K562 (cell line): ENCODE results near the gene NVL. TPM values are rescaled to one million over a fixed set of nuclear protein-coding genes. Genes with fewer than 3 reads are reported as not detected.

Experiments
- ARID3A ChIP-seq: IDR thresholded peaks from 2 replicates; pipeline ENCODE4 v1.6.1; 2012; ENCODE audit warnings: low read depth, low read length, improper control_type of control experiment, borderline replicate concordance
- ARID3B ChIP-seq: fragments of 250-450 bp; sonication (Bioruptor Pico); IDR thresholded peaks from 2 replicates; pipeline ENCODE4 v1.4.0; 2020; ENCODE audit warnings: borderline replicate concordance
- BCL6 ChIP-seq: fragments of 250-450 bp; sonication (Bioruptor Pico); IDR thresholded peaks from 2 replicates; pipeline ENCODE4 v1.4.0; 2020
- DIDO1 ChIP-seq: fragments of 450-650 bp; IDR thresholded peaks from 2 replicates; pipeline ENCODE4 v1.6.1; 2016; ENCODE audit warnings: low read depth, missing biosample characterization, missing genetic modification characterization
- E2F4 ChIP-seq: sonication (generic); formaldehyde crosslinking; IDR thresholded peaks from 2 replicates; pipeline ENCODE4 v1.8.0; 2022; ENCODE audit warnings: mild to moderate bottlenecking, low read depth, missing genetic modification reagents
- E2F6 ChIP-seq, 2 experiments: IDR thresholded peaks; 2 replicates each; pipeline ENCODE4 v1.6.1; 2011; ENCODE audit warnings: borderline replicate concordance in 1 of 2, control low read depth in 1 of 2, low read depth in 1 of 2, low read length in 1 of 2, mild to moderate bottlenecking in 1 of 2, mixed read lengths in 1 of 2, moderate library complexity in 1 of 2; ENCODE audit not compliant: insufficient read depth in 1 of 2, insufficient read length in 1 of 2, poor library complexity in 1 of 2, severe bottlenecking in 1 of 2; ENCODE audit errors: extremely low read depth in 1 of 2
- HDAC2 ChIP-seq: fragments of 450-650 bp; IDR thresholded peaks from 2 replicates; pipeline ENCODE4 v1.6.1; 2016; ENCODE audit warnings: mild to moderate bottlenecking
- HNRNPH1 ChIP-seq: fragments of 200-400 bp; formaldehyde crosslinking; optimal IDR thresholded peaks from 2 replicates; pipeline ENCODE3; 2017; ENCODE audit warnings: low read depth, mild to moderate bottlenecking, low read length, moderate library complexity
- HSF4 ChIP-seq: fragments of 250-450 bp; sonication (Bioruptor Pico); IDR thresholded peaks from 2 replicates; pipeline ENCODE4 v2.1.2; 2022; ENCODE audit warnings: mild to moderate bottlenecking, moderate library complexity, borderline replicate concordance
- MLX ChIP-seq, 2 experiments: fragments of 450-650 bp in 1 of 2; sonication (generic) in 1 of 2; formaldehyde crosslinking; conservative IDR thresholded peaks; 2 replicates each; pipeline versions ENCODE4 v1.4.0 to v1.8.1; 2020 to 2022; ENCODE audit warnings: mild to moderate bottlenecking in 1 of 2, missing genetic modification reagents in 1 of 2
- NBN ChIP-seq: fragments of 450-650 bp; IDR thresholded peaks from 2 replicates; pipeline ENCODE4 v1.6.1; 2016; ENCODE audit warnings: low read depth, mild to moderate bottlenecking
- PHF21A ChIP-seq: fragments of 450-650 bp; IDR thresholded peaks from 2 replicates; pipeline ENCODE4 v1.6.1; 2017; ENCODE audit warnings: low read depth, borderline replicate concordance
- RFX7 ChIP-seq: fragments of 250-450 bp; sonication (Bioruptor Pico); IDR thresholded peaks from 2 replicates; pipeline ENCODE4 v1.5.1; 2021; ENCODE audit warnings: mild to moderate bottlenecking
- RHOXF2B ChIP-seq: fragments of 250-450 bp; sonication (Bioruptor Pico); conservative IDR thresholded peaks from 2 replicates; pipeline ENCODE4 v1.5.1; 2021
- SAFB ChIP-seq: fragments of 200-400 bp; formaldehyde crosslinking; IDR thresholded peaks from 2 replicates; pipeline ENCODE4 v1.6.1; 2017; ENCODE audit warnings: low read depth, low read length, borderline replicate concordance
- TAF1 ChIP-seq: IDR thresholded peaks from 2 replicates; pipeline ENCODE4 v1.6.1; 2011; ENCODE audit warnings: mild to moderate bottlenecking, low read length, moderate library complexity; ENCODE audit not compliant: insufficient read depth, control insufficient read depth, severe bottlenecking; ENCODE audit errors: extremely low read depth
- THAP12 ChIP-seq: fragments of 250-450 bp; sonication (Bioruptor Pico); IDR thresholded peaks from 2 replicates; pipeline ENCODE4 v1.9.0; 2021; ENCODE audit warnings: mild to moderate bottlenecking, inconsistent platforms
- ZBTB8A ChIP-seq: fragments of 450-650 bp; IDR thresholded peaks from 2 replicates; pipeline ENCODE4 v1.6.1; 2018; ENCODE audit warnings: mild to moderate bottlenecking, moderate library complexity; ENCODE audit not compliant: partially characterized antibody
- ZNF12 ChIP-seq: sonication (generic); formaldehyde crosslinking; IDR thresholded peaks from 2 replicates; pipeline ENCODE4 v1.4.0; 2020; ENCODE audit warnings: mild to moderate bottlenecking, missing genetic modification reagents
- polyA plus RNA-seq, 8 experiments: library from polyadenylated mRNA; depleted of rRNA in 4 of 8; stranded (reverse) in 5 of 8; unstranded in 3 of 8; fragments of >200 nt; fragmentation: Nextera tagmentation in 2 of 8; fragmentation: Illumina TruSeq in 1 of 8; extraction: Ambion mirVana in 2 of 8; extraction: Trizol in 1 of 8; gene quantifications; 2 replicates each; pipeline versions ENCODE4 v1.2.1 to v1.2.3, GENCODE V29; 2011 to 2014; ENCODE audit warnings: inconsistent platforms in 1 of 8, missing spikeins in 1 of 8
- total RNA-seq, 7 experiments: library from RNA; depleted of rRNA in 6 of 7; stranded (reverse); fragments of >200 nt in 6 of 7; fragmentation: Illumina TruSeq in 2 of 7; extraction: Trizol in 2 of 7; gene quantifications; 2 replicates each; pipeline versions ENCODE4 v1.2.1 to v1.2.3, GENCODE V29; 2011 to 2021; ENCODE audit warnings: low replicate concordance in 1 of 7

Gene NVL
- total and polyA plus RNA-seq, 9 of the 15 experiments (the other 6 are each of a cell fraction or from before 2014, with no cell fraction given): 32.5 to 86.6 (median 62.9) TPM

- TF ChIP-seq E2F4 (CRISPR knock-in tag): no peak
- TF ChIP-seq HNRNPH1: no peak
- no peak for TF ChIP-seq RHOXF2B
- 0 out of 2 replicates have a peak, but pooled peaks have one; percentile 37 for TF ChIP-seq NBN
- no peak for TF ChIP-seq HDAC2
- TF ChIP-seq BCL6 (CRISPR knock-in tag): no peak
- no peak for TF ChIP-seq E2F6 (IDR thresholded peaks at IDR 0.05; ENCODE audit: borderline replicate concordance in 1 of 2, extremely low read depth in 1 of 2, insufficient read depth in 1 of 2, insufficient read length in 1 of 2, low read depth in 1 of 2, low read length in 1 of 2, poor library complexity in 1 of 2, severe bottlenecking in 1 of 2)
- TF ChIP-seq MLX (CRISPR knock-in tag; conservative IDR thresholded peaks at IDR 0.05): no peak
- no peak for TF ChIP-seq SAFB
- TF ChIP-seq DIDO1 (tag): no peak
- no peak for TF ChIP-seq ZNF12
- no peak for TF ChIP-seq TAF1
- TF ChIP-seq ARID3B (CRISPR knock-in tag): no peak
- no peak for TF ChIP-seq HSF4
- no peak for TF ChIP-seq ZBTB8A
- TF ChIP-seq RFX7 (CRISPR knock-in tag): no peak
- no peak for TF ChIP-seq PHF21A
- no peak for TF ChIP-seq THAP12 (CRISPR knock-in tag)
- TF ChIP-seq ARID3A: peak; percentile 59; the same call in 1 of the 2 replicates
Measured at GRCh38 chr1:224333309-224333926, 3.4 kb upstream of the NVL start (continued).
